Body of pancreas (tissue), 4 donors: Measurements from ENCODE around the gene GATA2.

Experiments used
- POLR2A ChIP-seq, 3 donors: fragments of 450-650 bp; IDR thresholded peaks; one replicate each; pipeline ENCODE4 v1.6.1; 2016; ENCODE audit warnings: antibody characterized with exemption in 3 of 3, mild to moderate bottlenecking in 2 of 3
- TF ChIP-seq, protein P1 (sequence below), 7 experiments: fragments of 450-650 bp in 4 of 7; fragments of 200-600 bp in 3 of 7; sonication (generic) in 3 of 7; IDR thresholded peaks; one replicate each; pipeline ENCODE4 v1.5.1; 2016 to 2019; ENCODE audit warnings: antibody characterized with exemption in 7 of 7

DNA sequence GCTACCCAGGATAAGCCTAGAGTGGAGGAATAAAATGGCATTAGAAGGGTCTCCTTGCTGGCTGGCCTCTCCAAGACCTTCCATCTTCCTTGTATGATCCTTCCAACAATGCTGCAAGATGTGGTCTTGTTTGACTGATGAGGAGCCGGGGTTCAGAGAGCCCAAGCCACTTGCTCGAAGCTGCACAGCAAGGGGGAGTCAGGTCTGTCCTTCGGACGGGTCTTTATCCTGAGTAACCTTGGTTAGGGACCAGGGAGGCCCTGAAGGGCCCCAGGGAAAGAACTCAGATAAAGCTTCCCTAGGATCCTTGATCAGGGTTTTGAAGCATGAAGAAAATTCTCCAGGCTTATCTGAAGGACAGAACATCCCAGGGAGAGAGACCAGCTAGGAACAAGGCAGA lies 19.3 kb downstream of the GATA2 start:
- TF ChIP-seq, protein P1, sequence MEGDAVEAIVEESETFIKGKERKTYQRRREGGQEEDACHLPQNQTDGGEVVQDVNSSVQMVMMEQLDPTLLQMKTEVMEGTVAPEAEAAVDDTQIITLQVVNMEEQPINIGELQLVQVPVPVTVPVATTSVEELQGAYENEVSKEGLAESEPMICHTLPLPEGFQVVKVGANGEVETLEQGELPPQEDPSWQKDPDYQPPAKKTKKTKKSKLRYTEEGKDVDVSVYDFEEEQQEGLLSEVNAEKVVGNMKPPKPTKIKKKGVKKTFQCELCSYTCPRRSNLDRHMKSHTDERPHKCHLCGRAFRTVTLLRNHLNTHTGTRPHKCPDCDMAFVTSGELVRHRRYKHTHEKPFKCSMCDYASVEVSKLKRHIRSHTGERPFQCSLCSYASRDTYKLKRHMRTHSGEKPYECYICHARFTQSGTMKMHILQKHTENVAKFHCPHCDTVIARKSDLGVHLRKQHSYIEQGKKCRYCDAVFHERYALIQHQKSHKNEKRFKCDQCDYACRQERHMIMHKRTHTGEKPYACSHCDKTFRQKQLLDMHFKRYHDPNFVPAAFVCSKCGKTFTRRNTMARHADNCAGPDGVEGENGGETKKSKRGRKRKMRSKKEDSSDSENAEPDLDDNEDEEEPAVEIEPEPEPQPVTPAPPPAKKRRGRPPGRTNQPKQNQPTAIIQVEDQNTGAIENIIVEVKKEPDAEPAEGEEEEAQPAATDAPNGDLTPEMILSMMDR (IDR thresholded peaks at IDR 0.05) = no peak
- no peak for TF ChIP-seq POLR2A (IDR thresholded peaks at IDR 0.05)
